K562 (cell line): ENCODE measurements around the gene SPDEF. TPM values are rescaled to one million over a fixed set of nuclear protein-coding genes. Genes with fewer than 3 reads are reported as not detected.

Experiments used
- CBFB ChIP-seq: sonication (generic); formaldehyde crosslinking; IDR thresholded peaks from 2 replicates; pipeline ENCODE4 v1.4.0; 2020; ENCODE audit warnings: mild to moderate bottlenecking, missing genetic modification reagents
- CTCF ChIP-seq, 3 experiments: IDR thresholded peaks in 2 of 3; conservative IDR thresholded peaks in 1 of 3; 2 replicates each; pipeline ENCODE4 v1.5.1; 2011 to 2012; ENCODE audit warnings: low read length in 3 of 3, mild to moderate bottlenecking in 3 of 3, control low read depth in 2 of 3, improper control_type of control experiment in 1 of 3, inconsistent platforms in 1 of 3, low read depth in 1 of 3, mixed read lengths in 1 of 3, moderate library complexity in 1 of 3; ENCODE audit not compliant: insufficient read depth in 2 of 3
- GTF2B ChIP-seq: IDR thresholded peaks from 2 replicates; pipeline ENCODE4 v1.6.1; 2011; ENCODE audit not compliant: insufficient read length; ENCODE audit errors: extremely low read depth
- PHF21A ChIP-seq: fragments of 450-650 bp; IDR thresholded peaks from 2 replicates; pipeline ENCODE4 v1.6.1; 2017; ENCODE audit warnings: low read depth, borderline replicate concordance
- RAD21 ChIP-seq, 2 experiments: fragments of 250-450 bp in 1 of 2; fragments of 450-650 bp in 1 of 2; sonication (Bioruptor Pico) in 1 of 2; formaldehyde crosslinking in 1 of 2; IDR thresholded peaks in 1 of 2; conservative IDR thresholded peaks in 1 of 2; 2 replicates each; pipeline versions ENCODE4 v1.4.0 to v1.8.0; 2020 to 2022; ENCODE audit warnings: mild to moderate bottlenecking in 2 of 2, moderate library complexity in 1 of 2
- RBM22 ChIP-seq: fragments of 200-400 bp; formaldehyde crosslinking; IDR thresholded peaks from 2 replicates; pipeline ENCODE4 v1.6.1; 2018; ENCODE audit warnings: low read length, low read depth; ENCODE audit not compliant: poor library complexity, severe bottlenecking
- SMAD1 ChIP-seq: fragments of 150-350 bp; IDR thresholded peaks from 2 replicates; pipeline ENCODE4 v1.6.1; 2014; ENCODE audit warnings: low read length, low read depth; ENCODE audit not compliant: partially characterized antibody
- TEAD1 ChIP-seq, 2 experiments: fragments of 450-650 bp in 1 of 2; sonication (generic) in 1 of 2; formaldehyde crosslinking; IDR thresholded peaks; 2 replicates each; pipeline versions ENCODE4 v1.4.0 to v1.8.0; 2020 to 2022; ENCODE audit warnings: mild to moderate bottlenecking in 2 of 2, missing genetic modification reagents in 1 of 2
- TFAP4 ChIP-seq: sonication (generic); formaldehyde crosslinking; IDR thresholded peaks from 2 replicates; pipeline ENCODE4 v1.8.0; 2022; ENCODE audit warnings: missing genetic modification reagents, mild to moderate bottlenecking, moderate library complexity, borderline replicate concordance
- YY1 ChIP-seq, 3 experiments: IDR thresholded peaks; 2 replicates each; pipeline ENCODE4 v1.6.1; 2011; ENCODE audit warnings: low read length in 2 of 3, mild to moderate bottlenecking in 2 of 3, moderate library complexity in 2 of 3, borderline replicate concordance in 1 of 3, control low read depth in 1 of 3, low read depth in 1 of 3; ENCODE audit not compliant: insufficient read depth in 3 of 3, insufficient replicate concordance in 2 of 3, control insufficient read depth in 1 of 3, insufficient read length in 1 of 3; ENCODE audit errors: extremely low read depth in 1 of 3
- polyA plus RNA-seq, 8 experiments: library from polyadenylated mRNA; depleted of rRNA in 4 of 8; stranded (reverse) in 5 of 8; unstranded in 3 of 8; fragments of >200 nt; fragmentation: Nextera tagmentation in 2 of 8; fragmentation: Illumina TruSeq in 1 of 8; extraction: Ambion mirVana in 2 of 8; extraction: Trizol in 1 of 8; gene quantifications; 2 replicates each; pipeline versions ENCODE4 v1.2.1 to v1.2.3, GENCODE V29; 2011 to 2014; ENCODE audit warnings: inconsistent platforms in 1 of 8, missing spikeins in 1 of 8
- total RNA-seq, 7 experiments: library from RNA; depleted of rRNA in 6 of 7; stranded (reverse); fragments of >200 nt in 6 of 7; fragmentation: Illumina TruSeq in 2 of 7; extraction: Trizol in 2 of 7; gene quantifications; 2 replicates each; pipeline versions ENCODE4 v1.2.1 to v1.2.3, GENCODE V29; 2011 to 2021; ENCODE audit warnings: low replicate concordance in 1 of 7

Gene SPDEF
- total and polyA plus RNA-seq, 9 of the 15 experiments (the other 6 are each of a cell fraction or from before 2014, with no cell fraction given) = 0.04 to 0.12 (median 0.11) TPM; not detected in 5

- TF ChIP-seq CTCF (IDR thresholded peaks at IDR 0.05 in 2 of 3, conservative IDR thresholded peaks at IDR 0.05 in 1 of 3; ENCODE audit: insufficient read depth in 2 of 3, low read depth in 1 of 3, low read length in 3 of 3) (peak; percentile 39 to 53 (median 49)), CBFB (peak; percentile 57; the same call in 1 of the 2 replicates), PHF21A (no peak), YY1 (IDR thresholded peaks at IDR 0.05; ENCODE audit: borderline replicate concordance in 1 of 3, control insufficient read depth in 1 of 3, extremely low read depth in 1 of 3, insufficient read depth in 3 of 3, insufficient read length in 1 of 3, insufficient replicate concordance in 2 of 3, low read depth in 1 of 3, low read length in 2 of 3) (peak; percentile 28 to 85 (median 43)), RBM22 (peak; percentile 49), TEAD1 (CRISPR knock-in tag; IDR thresholded peaks at IDR 0.05) (no peak), RAD21 (CRISPR knock-in tag; conservative IDR thresholded peaks at IDR 0.05 in 1 of 2, IDR thresholded peaks at IDR 0.05 in 1 of 2) (peak; percentile 35 to 39; a peak in 2 of 4 replicates), TFAP4 (CRISPR knock-in tag) (peak; percentile 53; the same call in 1 of the 2 replicates), GTF2B (no peak), SMAD1 (no peak)
These were observed 27.3 kb upstream of the SPDEF start (continued) for GRCh38 chr6:34583461-34583860.
